GM23338 (cell line): ENCODE results near the gene ELAVL2. TPM values are rescaled to one million over a fixed set of nuclear protein-coding genes. Genes with fewer than 3 reads are reported as not detected.

ENCODE experiments used
- ATAC-seq: fragments of 200-7000 bp; cut with Tn5 transposase; 3 replicates; pipeline ENCODE4 v1.9.1; 2020
- DNase-seq: peaks from one replicate; pipeline ENCODE4 v3.0.0-alpha.2; 2015; ENCODE audit warnings: low spot score
- H2AFZ ChIP-seq: fragments of 200-600 bp; sonication (generic); 2 replicates; pipeline ENCODE4 v1.8.0; 2016; ENCODE audit warnings: antibody characterized with exemption, mild to moderate bottlenecking, moderate library complexity
- H3F3A ChIP-seq: fragments of 200-600 bp; sonication (generic); replicated peaks from 2 replicates; pipeline ENCODE4 v1.8.0; 2017; ENCODE audit warnings: antibody characterized with exemption, mixed run types, low read depth
- H3K27ac ChIP-seq: fragments of 200-600 bp; sonication (generic); 2 replicates; pipeline ENCODE4 v1.6.1; 2016; ENCODE audit warnings: low read depth
- H3K27me3 ChIP-seq: fragments of 200-600 bp; sonication (generic); 2 replicates; pipeline ENCODE4 v1.8.0; 2016; ENCODE audit warnings: mild to moderate bottlenecking, mixed run types, moderate library complexity; ENCODE audit not compliant: insufficient read depth
- H3K36me3 ChIP-seq: fragments of 200-600 bp; sonication (generic); 2 replicates; pipeline ENCODE4 v1.8.0; 2016; ENCODE audit warnings: mild to moderate bottlenecking; ENCODE audit not compliant: insufficient read depth
- H3K4me1 ChIP-seq: fragments of 200-600 bp; sonication (generic); 2 replicates; pipeline ENCODE4 v1.8.0; 2016; ENCODE audit warnings: mild to moderate bottlenecking, moderate library complexity; ENCODE audit not compliant: insufficient read depth
- H3K4me2 ChIP-seq: fragments of 200-600 bp; sonication (generic); 2 replicates; pipeline ENCODE4 v1.7.1; 2017; ENCODE audit warnings: mixed run types
- H3K4me3 ChIP-seq: fragments of 200-600 bp; sonication (generic); 2 replicates; pipeline ENCODE4 v1.6.1; 2016; ENCODE audit warnings: mixed run types
- H3K79me2 ChIP-seq: fragments of 200-600 bp; sonication (generic); replicated peaks from 2 replicates; pipeline ENCODE4 v1.8.0; 2017; ENCODE audit warnings: mild to moderate bottlenecking; ENCODE audit not compliant: insufficient read depth
- H3K9me2 ChIP-seq: fragments of 200-600 bp; sonication (generic); 2 replicates; pipeline ENCODE4 v1.8.0; 2017; ENCODE audit not compliant: insufficient read depth
- H4K20me1 ChIP-seq: fragments of 200-600 bp; sonication (generic); replicated peaks from 2 replicates; pipeline ENCODE4 v1.8.0; 2017; ENCODE audit warnings: mild to moderate bottlenecking; ENCODE audit not compliant: insufficient read depth
- H3K27ac Mint-ChIP-seq: 2 replicates; pipeline ENCODE4 v1.8.0; 2020; ENCODE audit warnings: inconsistent platforms, mild to moderate bottlenecking, moderate library complexity, mixed read lengths
- H3K27me3 Mint-ChIP-seq: 3 replicates; pipeline ENCODE4 v1.8.0; 2022; ENCODE audit warnings: low read depth, mild to moderate bottlenecking, moderate library complexity, mixed read lengths, inconsistent platforms; ENCODE audit not compliant: insufficient read depth, poor library complexity
- H3K36me3 Mint-ChIP-seq: 3 replicates; pipeline ENCODE4 v1.8.0; 2021; ENCODE audit warnings: low read depth, mild to moderate bottlenecking, inconsistent platforms, moderate library complexity, mixed read lengths
- H3K4me1 Mint-ChIP-seq: 3 replicates; pipeline ENCODE4 v1.8.0; 2020; ENCODE audit warnings: mild to moderate bottlenecking, inconsistent platforms, mixed read lengths
- H3K4me3 Mint-ChIP-seq: 3 replicates; pipeline ENCODE4 v1.8.0; 2021; ENCODE audit warnings: moderate library complexity, mild to moderate bottlenecking, inconsistent platforms, mixed read lengths
- H3K9me3 Mint-ChIP-seq: 3 replicates; pipeline ENCODE4 v1.8.0; 2020; ENCODE audit warnings: moderate library complexity, mild to moderate bottlenecking, inconsistent platforms, mixed read lengths
- CREB1 ChIP-seq: fragments of 250-450 bp; sonication (Bioruptor Pico); IDR thresholded peaks from 2 replicates; pipeline ENCODE4 v1.5.0; 2020; ENCODE audit warnings: low read depth, mild to moderate bottlenecking, moderate library complexity
- EZH2 ChIP-seq: fragments of 200-600 bp; sonication (generic); IDR thresholded peaks from one replicate; pipeline ENCODE4 v1.8.0; 2017; ENCODE audit warnings: antibody characterized with exemption, mild to moderate bottlenecking, low read depth; ENCODE audit not compliant: unreplicated experiment
- EZH2phosphoT487 ChIP-seq: fragments of 200-600 bp; sonication (generic); IDR thresholded peaks from one replicate; pipeline ENCODE4 v1.8.1; 2018; ENCODE audit warnings: antibody characterized with exemption; ENCODE audit not compliant: unreplicated experiment
- JUNB ChIP-seq: IDR thresholded peaks from one replicate; pipeline ENCODE4 v1.6.1; 2016; ENCODE audit warnings: antibody characterized with exemption; ENCODE audit not compliant: unreplicated experiment
- NANOG ChIP-seq: IDR thresholded peaks from 2 replicates; pipeline ENCODE4 v1.6.1; 2016; ENCODE audit warnings: antibody characterized with exemption, borderline replicate concordance
- POLR2AphosphoS5 ChIP-seq: IDR thresholded peaks from 2 replicates; pipeline ENCODE4 v1.6.1; 2016; ENCODE audit warnings: antibody characterized with exemption, low read depth
- STAT1 ChIP-seq: IDR thresholded peaks from one replicate; pipeline ENCODE4 v1.6.1; 2016; ENCODE audit warnings: antibody characterized with exemption; ENCODE audit not compliant: unreplicated experiment
- polyA plus RNA-seq: library from polyadenylated mRNA; unstranded; fragments of >200 nt; fragmentation: Nextera tagmentation; extraction: Ambion mirVana; gene quantifications from 2 replicates; pipeline ENCODE4 v1.2.1, GENCODE V29; 2016
- total RNA-seq: library from RNA; depleted of rRNA; stranded (reverse); fragments of >200 nt; shearing (Covaris generic); gene quantifications from 2 replicates; pipeline ENCODE4 v1.2.3, GENCODE V29; 2014
- TF ChIP-seq, protein P1 (sequence below): fragments of 250-450 bp; sonication (Bioruptor Pico); IDR thresholded peaks from 2 replicates; pipeline ENCODE4 v1.5.0; 2020; ENCODE audit warnings: mild to moderate bottlenecking, moderate library complexity
- TF ChIP-seq, protein P2 (sequence below), 2 experiments: fragments of 200-600 bp in 1 of 2; sonication (generic) in 1 of 2; conservative IDR thresholded peaks; 2 replicates each; pipeline versions ENCODE4 v1.5.1 to v1.6.1; 2016 to 2017; ENCODE audit warnings: antibody characterized with exemption in 2 of 2, low read depth in 2 of 2, mild to moderate bottlenecking in 2 of 2, moderate library complexity in 1 of 2
- TF ChIP-seq, protein P3 (sequence below): IDR thresholded peaks from 2 replicates; pipeline ENCODE4 v1.6.1; 2016; ENCODE audit warnings: antibody characterized with exemption
- TF ChIP-seq, protein P4 (sequence below): IDR thresholded peaks from one replicate; pipeline ENCODE4 v1.6.1; 2018; ENCODE audit warnings: antibody characterized with exemption; ENCODE audit not compliant: unreplicated experiment

ELAVL2 gene
- total and polyA plus RNA-seq, 2 experiments from 2014 or later, result 18.6 to 42.4 TPM

DNA sequence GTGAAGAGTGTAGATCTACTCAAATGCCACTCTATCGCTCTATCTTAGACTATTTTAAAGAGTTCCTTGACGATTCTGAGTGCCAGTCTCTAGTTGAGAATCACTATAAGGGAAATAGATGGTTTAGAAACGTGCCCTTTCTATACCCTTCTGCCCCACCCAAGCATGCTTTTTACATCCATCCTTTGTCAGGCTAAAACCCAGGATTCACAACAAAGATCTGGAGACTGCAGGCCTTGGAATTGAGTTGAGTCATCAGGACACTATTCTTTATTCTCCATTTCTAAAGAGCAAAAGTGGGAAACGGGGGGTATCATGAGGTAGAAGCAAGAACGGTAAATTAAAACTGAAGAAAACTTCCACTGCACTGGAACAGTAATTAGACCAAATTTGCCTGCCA is 48.7 kb downstream of the ELAVL2 start (continued):
- TF ChIP-seq, protein P1, sequence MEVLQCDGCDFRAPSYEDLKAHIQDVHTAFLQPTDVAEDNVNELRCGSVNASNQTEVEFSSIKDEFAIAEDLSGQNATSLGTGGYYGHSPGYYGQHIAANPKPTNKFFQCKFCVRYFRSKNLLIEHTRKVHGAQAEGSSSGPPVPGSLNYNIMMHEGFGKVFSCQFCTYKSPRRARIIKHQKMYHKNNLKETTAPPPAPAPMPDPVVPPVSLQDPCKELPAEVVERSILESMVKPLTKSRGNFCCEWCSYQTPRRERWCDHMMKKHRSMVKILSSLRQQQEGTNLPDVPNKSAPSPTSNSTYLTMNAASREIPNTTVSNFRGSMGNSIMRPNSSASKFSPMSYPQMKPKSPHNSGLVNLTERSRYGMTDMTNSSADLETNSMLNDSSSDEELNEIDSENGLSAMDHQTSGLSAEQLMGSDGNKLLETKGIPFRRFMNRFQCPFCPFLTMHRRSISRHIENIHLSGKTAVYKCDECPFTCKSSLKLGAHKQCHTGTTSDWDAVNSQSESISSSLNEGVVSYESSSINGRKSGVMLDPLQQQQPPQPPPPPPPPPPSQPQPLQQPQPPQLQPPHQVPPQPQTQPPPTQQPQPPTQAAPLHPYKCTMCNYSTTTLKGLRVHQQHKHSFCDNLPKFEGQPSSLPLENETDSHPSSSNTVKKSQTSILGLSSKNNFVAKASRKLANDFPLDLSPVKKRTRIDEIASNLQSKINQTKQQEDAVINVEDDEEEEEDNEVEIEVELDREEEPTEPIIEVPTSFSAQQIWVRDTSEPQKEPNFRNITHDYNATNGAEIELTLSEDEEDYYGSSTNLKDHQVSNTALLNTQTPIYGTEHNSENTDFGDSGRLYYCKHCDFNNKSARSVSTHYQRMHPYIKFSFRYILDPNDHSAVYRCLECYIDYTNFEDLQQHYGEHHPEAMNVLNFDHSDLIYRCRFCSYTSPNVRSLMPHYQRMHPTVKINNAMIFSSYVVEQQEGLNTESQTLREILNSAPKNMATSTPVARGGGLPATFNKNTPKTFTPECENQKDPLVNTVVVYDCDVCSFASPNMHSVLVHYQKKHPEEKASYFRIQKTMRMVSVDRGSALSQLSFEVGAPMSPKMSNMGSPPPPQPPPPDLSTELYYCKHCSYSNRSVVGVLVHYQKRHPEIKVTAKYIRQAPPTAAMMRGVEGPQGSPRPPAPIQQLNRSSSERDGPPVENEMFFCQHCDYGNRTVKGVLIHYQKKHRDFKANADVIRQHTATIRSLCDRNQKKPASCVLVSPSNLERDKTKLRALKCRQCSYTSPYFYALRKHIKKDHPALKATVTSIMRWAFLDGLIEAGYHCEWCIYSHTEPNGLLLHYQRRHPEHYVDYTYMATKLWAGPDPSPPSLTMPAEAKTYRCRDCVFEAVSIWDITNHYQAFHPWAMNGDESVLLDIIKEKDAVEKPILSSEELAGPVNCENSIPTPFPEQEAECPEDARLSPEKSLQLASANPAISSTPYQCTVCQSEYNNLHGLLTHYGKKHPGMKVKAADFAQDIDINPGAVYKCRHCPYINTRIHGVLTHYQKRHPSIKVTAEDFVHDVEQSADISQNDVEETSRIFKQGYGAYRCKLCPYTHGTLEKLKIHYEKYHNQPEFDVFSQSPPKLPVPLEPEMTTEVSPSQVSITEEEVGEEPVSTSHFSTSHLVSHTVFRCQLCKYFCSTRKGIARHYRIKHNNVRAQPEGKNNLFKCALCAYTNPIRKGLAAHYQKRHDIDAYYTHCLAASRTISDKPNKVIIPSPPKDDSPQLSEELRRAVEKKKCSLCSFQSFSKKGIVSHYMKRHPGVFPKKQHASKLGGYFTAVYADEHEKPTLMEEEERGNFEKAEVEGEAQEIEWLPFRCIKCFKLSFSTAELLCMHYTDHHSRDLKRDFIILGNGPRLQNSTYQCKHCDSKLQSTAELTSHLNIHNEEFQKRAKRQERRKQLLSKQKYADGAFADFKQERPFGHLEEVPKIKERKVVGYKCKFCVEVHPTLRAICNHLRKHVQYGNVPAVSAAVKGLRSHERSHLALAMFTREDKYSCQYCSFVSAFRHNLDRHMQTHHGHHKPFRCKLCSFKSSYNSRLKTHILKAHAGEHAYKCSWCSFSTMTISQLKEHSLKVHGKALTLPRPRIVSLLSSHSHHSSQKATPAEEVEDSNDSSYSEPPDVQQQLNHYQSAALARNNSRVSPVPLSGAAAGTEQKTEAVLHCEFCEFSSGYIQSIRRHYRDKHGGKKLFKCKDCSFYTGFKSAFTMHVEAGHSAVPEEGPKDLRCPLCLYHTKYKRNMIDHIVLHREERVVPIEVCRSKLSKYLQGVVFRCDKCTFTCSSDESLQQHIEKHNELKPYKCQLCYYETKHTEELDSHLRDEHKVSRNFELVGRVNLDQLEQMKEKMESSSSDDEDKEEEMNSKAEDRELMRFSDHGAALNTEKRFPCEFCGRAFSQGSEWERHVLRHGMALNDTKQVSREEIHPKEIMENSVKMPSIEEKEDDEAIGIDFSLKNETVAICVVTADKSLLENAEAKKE (CRISPR knock-in tag), result no peak
- no peak for TF ChIP-seq NANOG

DNA sequence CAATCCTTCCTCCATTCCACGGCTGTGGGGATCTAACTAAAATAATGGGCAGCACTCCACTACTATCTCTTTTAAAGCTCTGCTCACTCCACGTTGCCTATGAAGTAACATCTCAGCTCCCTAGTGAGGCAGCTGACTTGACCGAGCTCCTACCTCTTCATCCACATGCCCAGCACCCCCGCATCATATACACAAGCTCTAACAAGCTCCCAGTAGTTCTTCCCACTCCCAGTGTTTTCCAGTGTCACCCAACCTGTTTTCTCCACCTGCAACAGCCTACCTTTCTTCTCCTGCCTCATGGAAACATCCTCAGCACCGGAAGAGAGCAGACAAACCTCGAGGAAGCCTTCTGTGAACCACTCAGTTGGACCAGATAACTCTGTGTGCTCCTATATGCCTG is 50.5 kb downstream of the ELAVL2 start:
- H3K36me3 Mint-ChIP-seq, result peaks cover 6% of the 10 kb centered on the region
- no peak for ATAC-seq
- peaks cover 88% of the 10 kb centered on the region for H3K4me1 Mint-ChIP-seq
- Histone ChIP-seq H4K20me1 (no peaks in the 10 kb centered on the region), H2AFZ (no peak overlapping the region), H3K27me3 (no peaks in the 10 kb centered on the region), H3K4me3 (no peak overlapping the region), H3F3A (peaks cover 5% of the 10 kb centered on the region; the same call in 1 of the 2 replicates), H3K9me2 (no peaks in the 10 kb centered on the region), H3K4me2 (peak overlapping the region; percentile 36), H3K4me1 (peaks cover 97% of the 10 kb centered on the region), H3K79me2 (peaks cover 96% of the 10 kb centered on the region), H3K36me3 (no peaks in the 10 kb centered on the region), H3K27ac (0 out of 2 replicates have a peak overlapping the region, but pooled peaks have one; percentile 92)
- peaks cover 3% of the 10 kb centered on the region for H3K27me3 Mint-ChIP-seq
- DNase-seq, result no peak
- peak overlapping the region; percentile 79; the same call in 1 of the 2 replicates for H3K27ac Mint-ChIP-seq
- H3K4me3 Mint-ChIP-seq, result peak overlapping the region; percentile 15; the same call in 1 of the 3 replicates
- no peaks in the 10 kb centered on the region; the same call in 2 of the 3 replicates for H3K9me3 Mint-ChIP-seq
- TF ChIP-seq, protein P2, sequence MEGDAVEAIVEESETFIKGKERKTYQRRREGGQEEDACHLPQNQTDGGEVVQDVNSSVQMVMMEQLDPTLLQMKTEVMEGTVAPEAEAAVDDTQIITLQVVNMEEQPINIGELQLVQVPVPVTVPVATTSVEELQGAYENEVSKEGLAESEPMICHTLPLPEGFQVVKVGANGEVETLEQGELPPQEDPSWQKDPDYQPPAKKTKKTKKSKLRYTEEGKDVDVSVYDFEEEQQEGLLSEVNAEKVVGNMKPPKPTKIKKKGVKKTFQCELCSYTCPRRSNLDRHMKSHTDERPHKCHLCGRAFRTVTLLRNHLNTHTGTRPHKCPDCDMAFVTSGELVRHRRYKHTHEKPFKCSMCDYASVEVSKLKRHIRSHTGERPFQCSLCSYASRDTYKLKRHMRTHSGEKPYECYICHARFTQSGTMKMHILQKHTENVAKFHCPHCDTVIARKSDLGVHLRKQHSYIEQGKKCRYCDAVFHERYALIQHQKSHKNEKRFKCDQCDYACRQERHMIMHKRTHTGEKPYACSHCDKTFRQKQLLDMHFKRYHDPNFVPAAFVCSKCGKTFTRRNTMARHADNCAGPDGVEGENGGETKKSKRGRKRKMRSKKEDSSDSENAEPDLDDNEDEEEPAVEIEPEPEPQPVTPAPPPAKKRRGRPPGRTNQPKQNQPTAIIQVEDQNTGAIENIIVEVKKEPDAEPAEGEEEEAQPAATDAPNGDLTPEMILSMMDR (conservative IDR thresholded peaks at IDR 0.05; ENCODE audit: low read depth in 2 of 2), result no peak
- no peak for TF ChIP-seq CREB1 (CRISPR knock-in tag)
- TF ChIP-seq, protein P3, sequence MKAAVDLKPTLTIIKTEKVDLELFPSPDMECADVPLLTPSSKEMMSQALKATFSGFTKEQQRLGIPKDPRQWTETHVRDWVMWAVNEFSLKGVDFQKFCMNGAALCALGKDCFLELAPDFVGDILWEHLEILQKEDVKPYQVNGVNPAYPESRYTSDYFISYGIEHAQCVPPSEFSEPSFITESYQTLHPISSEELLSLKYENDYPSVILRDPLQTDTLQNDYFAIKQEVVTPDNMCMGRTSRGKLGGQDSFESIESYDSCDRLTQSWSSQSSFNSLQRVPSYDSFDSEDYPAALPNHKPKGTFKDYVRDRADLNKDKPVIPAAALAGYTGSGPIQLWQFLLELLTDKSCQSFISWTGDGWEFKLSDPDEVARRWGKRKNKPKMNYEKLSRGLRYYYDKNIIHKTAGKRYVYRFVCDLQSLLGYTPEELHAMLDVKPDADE, result no peak
- no peak for TF ChIP-seq NANOG
- TF ChIP-seq EZH2, result no peak
- TF ChIP-seq STAT1, result no peak
- no peak for TF ChIP-seq EZH2phosphoT487
- no peak for TF ChIP-seq POLR2AphosphoS5
- TF ChIP-seq, protein P4, sequence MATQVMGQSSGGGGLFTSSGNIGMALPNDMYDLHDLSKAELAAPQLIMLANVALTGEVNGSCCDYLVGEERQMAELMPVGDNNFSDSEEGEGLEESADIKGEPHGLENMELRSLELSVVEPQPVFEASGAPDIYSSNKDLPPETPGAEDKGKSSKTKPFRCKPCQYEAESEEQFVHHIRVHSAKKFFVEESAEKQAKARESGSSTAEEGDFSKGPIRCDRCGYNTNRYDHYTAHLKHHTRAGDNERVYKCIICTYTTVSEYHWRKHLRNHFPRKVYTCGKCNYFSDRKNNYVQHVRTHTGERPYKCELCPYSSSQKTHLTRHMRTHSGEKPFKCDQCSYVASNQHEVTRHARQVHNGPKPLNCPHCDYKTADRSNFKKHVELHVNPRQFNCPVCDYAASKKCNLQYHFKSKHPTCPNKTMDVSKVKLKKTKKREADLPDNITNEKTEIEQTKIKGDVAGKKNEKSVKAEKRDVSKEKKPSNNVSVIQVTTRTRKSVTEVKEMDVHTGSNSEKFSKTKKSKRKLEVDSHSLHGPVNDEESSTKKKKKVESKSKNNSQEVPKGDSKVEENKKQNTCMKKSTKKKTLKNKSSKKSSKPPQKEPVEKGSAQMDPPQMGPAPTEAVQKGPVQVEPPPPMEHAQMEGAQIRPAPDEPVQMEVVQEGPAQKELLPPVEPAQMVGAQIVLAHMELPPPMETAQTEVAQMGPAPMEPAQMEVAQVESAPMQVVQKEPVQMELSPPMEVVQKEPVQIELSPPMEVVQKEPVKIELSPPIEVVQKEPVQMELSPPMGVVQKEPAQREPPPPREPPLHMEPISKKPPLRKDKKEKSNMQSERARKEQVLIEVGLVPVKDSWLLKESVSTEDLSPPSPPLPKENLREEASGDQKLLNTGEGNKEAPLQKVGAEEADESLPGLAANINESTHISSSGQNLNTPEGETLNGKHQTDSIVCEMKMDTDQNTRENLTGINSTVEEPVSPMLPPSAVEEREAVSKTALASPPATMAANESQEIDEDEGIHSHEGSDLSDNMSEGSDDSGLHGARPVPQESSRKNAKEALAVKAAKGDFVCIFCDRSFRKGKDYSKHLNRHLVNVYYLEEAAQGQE, result no peak
- no peak for TF ChIP-seq JUNB
